ENCODE measurements around the gene ACAP3.

ACAP3 gene

GRCh38 chr1:1330366-1331067 lies 22.8 kb upstream of the ACAP3 start:
- no peak for TF ChIP-seq CTCF (IDR thresholded peaks at IDR 0.05; ENCODE audit: borderline replicate concordance, control extremely low read depth, extremely low read depth, insufficient read depth, missing control alignments)
- in situ Hi-C loops (cut with MboI; ENCODE audit: low sequenced_read_pairs, unreplicated experiment): no loop called here
- DNase-seq (ENCODE audit: low spot score): no peak

GRCh38 chr1:1329304-1330210 lies 21.8 kb upstream of the ACAP3 start:
- no peak for TF ChIP-seq CTCF (IDR thresholded peaks at IDR 0.05; ENCODE audit: borderline replicate concordance, control extremely low read depth, extremely low read depth, insufficient read depth, missing control alignments)
- no peak for DNase-seq (ENCODE audit: low spot score)
- in situ Hi-C loops (cut with MboI; ENCODE audit: low sequenced_read_pairs, unreplicated experiment): no loop called here

GRCh38 chr1:1328254-1328653 lies 20.5 kb upstream of the ACAP3 start:
- in situ Hi-C loops (cut with MboI; ENCODE audit: low sequenced_read_pairs, unreplicated experiment): no loop called here
- no peak for DNase-seq (ENCODE audit: low spot score)
- TF ChIP-seq CTCF (IDR thresholded peaks at IDR 0.05; ENCODE audit: borderline replicate concordance, control extremely low read depth, extremely low read depth, insufficient read depth, missing control alignments): no peak

- no peak for DNase-seq (ENCODE audit: low spot score)
- no peak for TF ChIP-seq CTCF (IDR thresholded peaks at IDR 0.05; ENCODE audit: borderline replicate concordance, control extremely low read depth, extremely low read depth, insufficient read depth, missing control alignments)
- in situ Hi-C loops (cut with MboI; ENCODE audit: low sequenced_read_pairs, unreplicated experiment): no loop called here
Measured at GRCh38 chr1:1327291-1327690, 19.6 kb upstream of the ACAP3 start.

DNA sequence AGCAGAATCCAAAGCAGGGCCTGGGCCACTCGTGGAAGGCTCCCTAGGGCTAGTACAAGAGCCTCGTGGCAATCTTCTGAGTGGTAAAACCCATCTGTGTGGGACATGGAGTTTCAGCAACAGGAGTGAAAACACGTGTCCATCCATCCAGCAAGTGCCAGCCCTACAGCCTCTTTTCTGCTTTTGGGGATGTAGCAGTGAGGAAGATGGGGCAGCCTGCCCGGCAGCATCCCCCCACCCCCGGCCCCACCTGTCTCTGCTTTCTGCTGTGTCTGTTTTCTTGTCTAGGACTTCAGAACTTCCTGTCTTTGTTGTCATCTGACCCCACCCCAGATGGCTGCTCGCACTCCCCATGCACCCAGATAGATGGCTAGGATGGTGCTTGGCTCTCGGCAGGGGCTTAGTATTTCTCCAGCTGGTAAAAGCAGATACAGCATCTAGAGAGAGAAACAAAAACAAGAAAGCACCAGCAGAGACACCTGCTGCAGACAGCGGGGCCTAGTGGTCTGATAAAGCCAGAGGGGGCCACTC lies 18.4 kb upstream of the ACAP3 start:
- no peak for DNase-seq (ENCODE audit: low spot score)

More for the DNA sequence above, 18.4 kb upstream of the ACAP3 start:
- TF ChIP-seq CTCF (IDR thresholded peaks at IDR 0.05; ENCODE audit: borderline replicate concordance, control extremely low read depth, extremely low read depth, insufficient read depth, missing control alignments): no peak
- in situ Hi-C loops (cut with MboI; ENCODE audit: low sequenced_read_pairs, unreplicated experiment): no loop called here

Data from GM13976 (cell line).